AG04449 (cell line): ENCODE data around the gene PTCD2.

ENCODE experiments used
- CTCF ChIA-PET: fragments of 350-600 bp; formaldehyde crosslinking; extraction: SDS; loops from one replicate; lab custom pipeline; 2021; ENCODE audit warnings: antibody characterized with exemption; lab: Yijun Ruan, JAX
- POLR2A ChIA-PET: fragments of 400-600, 350-600 bp; formaldehyde crosslinking; extraction: SDS; loops from one replicate; lab custom pipeline; 2020; ENCODE audit warnings: antibody characterized with exemption, inconsistent platforms; lab: Yijun Ruan, JAX
- DNase-seq: peaks from one replicate; pipeline ENCODE4 v3.0.0-alpha.2; 2010; ENCODE audit warnings: low read depth, low spot score
- H3K4me3 ChIP-seq: 2 replicates; pipeline ENCODE4 v1.5.1; 2011; ENCODE audit warnings: low read depth, mild to moderate bottlenecking, control low read depth, low read length
- TF ChIP-seq, protein P1 (sequence below): IDR thresholded peaks from one replicate; pipeline ENCODE4 v1.5.1; 2011; ENCODE audit warnings: mild to moderate bottlenecking, moderate library complexity, low read length, control low read depth, inconsistent platforms; ENCODE audit not compliant: insufficient read depth; ENCODE audit errors: missing control alignments

PTCD2 gene

GRCh38 chr5:72346398-72346797 lies 26.2 kb downstream of the PTCD2 start:
- no peak overlapping the region for H3K4me3 ChIP-seq
- ChIA-PET CTCF (interaction anchor here (2.7 kb wide), 1 partner anchor 20 kb away, joined by 12 read pairs; no protein-coding TSS in a partner anchor), POLR2A (interaction anchor here (0.6 kb wide), 1 partner anchor 249 kb away, joined by 4 read pairs; no protein-coding TSS in a partner anchor)
- TF ChIP-seq, protein P1, sequence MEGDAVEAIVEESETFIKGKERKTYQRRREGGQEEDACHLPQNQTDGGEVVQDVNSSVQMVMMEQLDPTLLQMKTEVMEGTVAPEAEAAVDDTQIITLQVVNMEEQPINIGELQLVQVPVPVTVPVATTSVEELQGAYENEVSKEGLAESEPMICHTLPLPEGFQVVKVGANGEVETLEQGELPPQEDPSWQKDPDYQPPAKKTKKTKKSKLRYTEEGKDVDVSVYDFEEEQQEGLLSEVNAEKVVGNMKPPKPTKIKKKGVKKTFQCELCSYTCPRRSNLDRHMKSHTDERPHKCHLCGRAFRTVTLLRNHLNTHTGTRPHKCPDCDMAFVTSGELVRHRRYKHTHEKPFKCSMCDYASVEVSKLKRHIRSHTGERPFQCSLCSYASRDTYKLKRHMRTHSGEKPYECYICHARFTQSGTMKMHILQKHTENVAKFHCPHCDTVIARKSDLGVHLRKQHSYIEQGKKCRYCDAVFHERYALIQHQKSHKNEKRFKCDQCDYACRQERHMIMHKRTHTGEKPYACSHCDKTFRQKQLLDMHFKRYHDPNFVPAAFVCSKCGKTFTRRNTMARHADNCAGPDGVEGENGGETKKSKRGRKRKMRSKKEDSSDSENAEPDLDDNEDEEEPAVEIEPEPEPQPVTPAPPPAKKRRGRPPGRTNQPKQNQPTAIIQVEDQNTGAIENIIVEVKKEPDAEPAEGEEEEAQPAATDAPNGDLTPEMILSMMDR: no peak
- DNase-seq: no peak

GRCh38 chr5:72347801-72348308 lies 27.7 kb downstream of the PTCD2 start:
- no peak overlapping the region for H3K4me3 ChIP-seq
- TF ChIP-seq, protein P1: no peak
- CTCF ChIA-PET: interaction anchor here (1.6 to 2.7 kb wide), 2 partner anchors 19 to 176 kb away, joined by 9 to 12 read pairs; no protein-coding TSS in a partner anchor
- DNase-seq: peak; percentile 84
- POLR2A ChIA-PET: no interaction called here

DNA sequence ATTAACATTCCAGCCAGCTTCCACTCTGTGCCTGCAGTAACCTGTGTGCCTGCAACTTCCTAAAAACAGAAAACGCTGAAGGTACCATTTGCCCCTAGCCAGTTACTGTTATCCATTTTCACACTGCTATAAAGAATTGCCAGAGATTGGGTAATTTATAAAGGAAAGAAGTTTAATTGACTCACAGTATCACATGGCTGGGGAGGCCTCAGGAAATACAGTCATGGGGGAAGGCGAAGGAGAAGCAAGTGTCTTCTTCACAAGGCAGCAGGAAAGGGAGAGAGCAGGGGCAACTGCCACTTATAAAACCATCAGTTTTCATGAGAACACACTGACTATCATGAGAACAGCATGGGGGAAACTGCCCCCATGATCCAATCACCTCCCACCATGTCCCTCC lies 31.2 kb downstream of the PTCD2 start:
- ChIA-PET POLR2A (no interaction called here), CTCF (no interaction called here)
- no peak overlapping the region for H3K4me3 ChIP-seq
- no peak for DNase-seq
- TF ChIP-seq, protein P1: no peak

GRCh38 chr5:72352616-72353015 lies 32.4 kb downstream of the PTCD2 start:
- TF ChIP-seq, protein P1: no peak
- no peak for DNase-seq
- CTCF ChIA-PET: interaction anchor here (2.6 kb wide), 1 partner anchor 172 kb away, joined by 10 read pairs; no protein-coding TSS in a partner anchor
- H3K4me3 ChIP-seq: no peak overlapping the region
- POLR2A ChIA-PET: no interaction called here

DNA sequence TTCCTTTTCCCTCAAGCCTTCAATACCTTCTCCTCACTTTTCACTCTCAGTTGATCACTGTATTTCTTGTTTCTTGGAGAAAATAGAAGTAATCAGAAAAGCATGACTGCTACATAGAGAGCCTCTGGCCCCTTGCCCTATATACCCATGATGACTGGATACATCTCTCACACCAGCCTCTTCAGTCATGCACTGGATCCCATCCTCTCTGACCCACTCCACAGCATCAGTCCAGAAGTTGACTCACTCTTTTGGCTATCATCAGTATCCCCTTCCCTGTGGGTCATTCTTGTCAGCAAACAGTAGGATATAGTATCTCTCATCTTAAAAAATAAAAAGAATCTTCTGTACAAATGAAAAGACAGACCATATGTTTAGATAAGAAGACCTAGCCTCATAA lies 32.9 kb downstream of the PTCD2 start:
- CTCF ChIA-PET: interaction anchor here (2.6 kb wide), 1 partner anchor 171 kb away, joined by 10 read pairs; no protein-coding TSS in a partner anchor
- DNase-seq: no peak

DNA sequence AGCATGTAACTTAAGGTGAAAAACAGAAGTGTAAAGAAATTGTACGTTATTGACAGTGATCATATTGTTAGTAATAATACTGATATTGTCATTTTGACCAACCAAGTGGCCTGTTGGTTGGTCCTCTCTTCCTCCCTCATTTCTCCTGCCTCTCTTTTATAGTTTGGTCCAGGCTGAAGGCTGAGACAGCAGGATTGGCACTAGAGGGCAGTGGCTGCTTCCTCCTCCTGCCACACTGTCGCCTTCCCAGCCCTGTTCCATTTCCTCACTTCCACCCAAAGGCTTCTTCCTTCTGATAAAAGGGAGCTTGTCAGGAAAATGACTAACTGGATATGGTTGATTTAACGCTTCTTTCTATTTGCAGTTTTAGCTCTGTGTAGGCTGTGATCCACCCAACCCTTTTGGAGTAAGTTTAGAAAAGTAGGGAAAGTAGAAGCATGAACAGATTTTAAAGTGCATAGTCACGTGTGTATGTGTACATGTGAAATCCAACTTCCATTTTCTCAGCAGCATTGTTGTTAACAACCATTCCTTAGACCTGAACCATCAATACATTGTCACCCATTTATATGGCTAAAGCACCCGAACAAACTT lies 35.6 kb downstream of the PTCD2 start:
- POLR2A ChIA-PET: no interaction called here
- TF ChIP-seq, protein P1: peak; percentile 58
- CTCF ChIA-PET: interaction anchor here (0.7 to 2.2 kb wide), 15 partner anchors 11 to 487 kb away, joined by 3 to 29 read pairs (median 4); no protein-coding TSS in a partner anchor
- no peak overlapping the region for H3K4me3 ChIP-seq
- no peak for DNase-seq

More for the DNA sequence above, 32.9 kb downstream of the PTCD2 start:
- POLR2A ChIA-PET: no interaction called here
- TF ChIP-seq, protein P1: no peak
- H3K4me3 ChIP-seq: no peak overlapping the region
